ENCODE data around the gene CRYGS.
"Not testable (repeated sequence)": the region's sequence is repeated elsewhere in the genome, so short reads cannot be mapped to it uniquely, and the experiment has no call there.

The CRYGS gene

GRCh38 chr3:186534113-186534669, 10.0 kb downstream of the CRYGS start:
- no peak overlapping the region for H3K4me3 ChIP-seq (ENCODE audit: insufficient read length, low read depth)
- H3K9me3 ChIP-seq (ENCODE audit: insufficient read depth, low read length) = no peaks in the 10 kb centered on the region
- no peak for DNase-seq (ENCODE audit: low read depth, low spot score)
- H3K4me1 ChIP-seq (ENCODE audit: insufficient read depth, insufficient read length) = no peaks in the 10 kb centered on the region
- no peaks in the 10 kb centered on the region for H3K27me3 ChIP-seq (ENCODE audit: insufficient read depth, insufficient read length)
- no peaks in the 10 kb centered on the region for H3K36me3 ChIP-seq (ENCODE audit: insufficient read depth, insufficient read length, low read length)
- H3K9ac ChIP-seq (ENCODE audit: insufficient read length, low read depth) = no peak overlapping the region
- TF ChIP-seq YY1 (IDR thresholded peaks at IDR 0.05; ENCODE audit: insufficient read depth, insufficient read length) = no peak
- no peak for TF ChIP-seq ZNF274 (IDR thresholded peaks at IDR 0.05; ENCODE audit: low read depth, low read length)
- no peak for TF ChIP-seq SUZ12 (IDR thresholded peaks at IDR 0.05; ENCODE audit: extremely low read depth, insufficient read depth, insufficient read length)

GRCh38 chr3:186532598-186533072, 11.5 kb downstream of the CRYGS start:
- Histone ChIP-seq H3K27me3 (ENCODE audit: insufficient read depth, insufficient read length) (no peaks in the 10 kb centered on the region), H3K4me3 (ENCODE audit: insufficient read length, low read depth) (no peak overlapping the region), H3K9ac (ENCODE audit: insufficient read length, low read depth) (no peak overlapping the region), H3K9me3 (ENCODE audit: insufficient read depth, low read length) (no peaks in the 10 kb centered on the region), H3K4me1 (ENCODE audit: insufficient read depth, insufficient read length) (no peaks in the 10 kb centered on the region), H3K36me3 (ENCODE audit: insufficient read depth, insufficient read length, low read length) (no peaks in the 10 kb centered on the region)
- TF ChIP-seq YY1 (IDR thresholded peaks at IDR 0.05; ENCODE audit: insufficient read depth, insufficient read length) (no peak), ZNF274 (IDR thresholded peaks at IDR 0.05; ENCODE audit: low read depth, low read length) (no peak), SUZ12 (IDR thresholded peaks at IDR 0.05; ENCODE audit: extremely low read depth, insufficient read depth, insufficient read length) (no peak)
- no peak for DNase-seq (ENCODE audit: low read depth, low spot score)

DNA sequence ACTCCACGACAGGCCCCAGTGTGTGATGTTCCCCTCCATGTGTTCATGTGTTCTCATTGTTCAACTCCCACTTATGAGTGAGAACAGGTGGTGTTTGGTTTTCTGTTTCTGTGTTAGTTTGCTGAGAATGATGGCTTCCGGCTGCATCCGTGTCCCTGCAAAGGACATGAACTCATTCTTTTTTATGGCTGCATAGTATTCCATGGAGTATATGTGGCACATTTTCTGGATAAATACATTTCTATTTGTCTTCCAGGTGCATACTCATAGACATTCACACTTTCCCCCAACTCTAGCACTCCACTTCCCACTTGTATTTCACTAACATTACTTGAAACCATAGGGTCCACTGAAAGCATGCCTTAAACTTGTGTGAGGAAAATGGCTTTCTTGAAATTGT, 12.5 kb downstream of the CRYGS start:
- not testable (repeated sequence) for H3K36me3 ChIP-seq (ENCODE audit: insufficient read depth, insufficient read length, low read length); H3K9me3 ChIP-seq (ENCODE audit: insufficient read depth, low read length); H3K4me3 ChIP-seq (ENCODE audit: insufficient read length, low read depth); H3K27me3 ChIP-seq (ENCODE audit: insufficient read depth, insufficient read length); DNase-seq (ENCODE audit: low read depth, low spot score); H3K9ac ChIP-seq (ENCODE audit: insufficient read length, low read depth); H3K4me1 ChIP-seq (ENCODE audit: insufficient read depth, insufficient read length)

DNA sequence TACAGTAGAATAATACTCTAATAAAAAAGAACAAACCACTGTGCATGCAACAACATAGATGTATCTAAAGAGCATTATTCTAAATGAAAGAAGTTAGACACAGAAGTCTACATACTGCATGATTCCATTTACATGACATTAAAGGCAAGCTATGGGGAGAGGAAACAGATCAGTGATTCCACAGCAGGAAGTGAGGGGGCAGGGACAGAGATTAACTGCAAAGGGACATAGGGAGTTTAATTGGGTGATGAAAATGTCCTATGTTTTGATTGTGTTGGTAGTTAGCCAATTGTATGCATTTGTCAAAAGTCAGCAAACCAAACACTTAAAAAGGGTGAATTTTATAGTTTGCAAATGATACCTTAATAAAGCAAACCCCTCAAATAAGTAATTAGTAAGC, 13.8 kb downstream of the CRYGS start:
- Histone ChIP-seq H3K9ac (ENCODE audit: insufficient read length, low read depth) (no peak overlapping the region), H3K4me3 (ENCODE audit: insufficient read length, low read depth) (no peak overlapping the region), H3K36me3 (ENCODE audit: insufficient read depth, insufficient read length, low read length) (no peaks in the 10 kb centered on the region), H3K9me3 (ENCODE audit: insufficient read depth, low read length) (no peaks in the 10 kb centered on the region), H3K27me3 (ENCODE audit: insufficient read depth, insufficient read length) (no peaks in the 10 kb centered on the region), H3K4me1 (ENCODE audit: insufficient read depth, insufficient read length) (no peaks in the 10 kb centered on the region)
- TF ChIP-seq YY1 (IDR thresholded peaks at IDR 0.05; ENCODE audit: insufficient read depth, insufficient read length) (no peak), SUZ12 (IDR thresholded peaks at IDR 0.05; ENCODE audit: extremely low read depth, insufficient read depth, insufficient read length) (no peak), ZNF274 (IDR thresholded peaks at IDR 0.05; ENCODE audit: low read depth, low read length) (no peak)
- no peak for DNase-seq (ENCODE audit: low read depth, low spot score)

GRCh38 chr3:186529201-186529999, 14.8 kb downstream of the CRYGS start:
- TF ChIP-seq SUZ12 (IDR thresholded peaks at IDR 0.05; ENCODE audit: extremely low read depth, insufficient read depth, insufficient read length) (no peak), ZNF274 (IDR thresholded peaks at IDR 0.05; ENCODE audit: low read depth, low read length) (no peak), YY1 (IDR thresholded peaks at IDR 0.05; ENCODE audit: insufficient read depth, insufficient read length) (no peak)
- Histone ChIP-seq H3K9ac (ENCODE audit: insufficient read length, low read depth) (no peak overlapping the region), H3K4me1 (ENCODE audit: insufficient read depth, insufficient read length) (no peaks in the 10 kb centered on the region), H3K9me3 (ENCODE audit: insufficient read depth, low read length) (no peaks in the 10 kb centered on the region), H3K36me3 (ENCODE audit: insufficient read depth, insufficient read length, low read length) (no peaks in the 10 kb centered on the region), H3K4me3 (ENCODE audit: insufficient read length, low read depth) (no peak overlapping the region), H3K27me3 (ENCODE audit: insufficient read depth, insufficient read length) (no peaks in the 10 kb centered on the region)
- no peak for DNase-seq (ENCODE audit: low read depth, low spot score)

DNA sequence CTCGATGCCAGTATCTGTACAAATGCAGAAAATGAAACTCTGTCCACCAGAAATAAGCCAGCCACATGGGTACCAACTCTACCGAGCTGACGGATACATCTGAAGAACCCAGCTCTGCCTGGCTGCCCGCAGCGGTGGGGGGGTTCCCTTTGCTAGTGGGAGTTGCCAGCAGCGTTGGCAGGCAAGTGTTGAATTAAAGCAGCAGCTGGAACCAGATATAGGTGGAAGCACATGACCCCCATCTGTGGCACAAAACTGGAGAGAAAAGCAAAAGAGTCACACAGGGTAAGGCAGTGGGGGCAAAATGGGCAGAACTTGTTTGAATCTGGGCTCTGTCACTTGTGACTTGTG, 17.9 kb downstream of the CRYGS start:
- no peaks in the 10 kb centered on the region for H3K36me3 ChIP-seq (ENCODE audit: insufficient read depth, insufficient read length, low read length)
- H3K9me3 ChIP-seq (ENCODE audit: insufficient read depth, low read length) = no peaks in the 10 kb centered on the region
- no peak for TF ChIP-seq YY1 (IDR thresholded peaks at IDR 0.05; ENCODE audit: insufficient read depth, insufficient read length)
- TF ChIP-seq ZNF274 (IDR thresholded peaks at IDR 0.05; ENCODE audit: low read depth, low read length) = no peak
- TF ChIP-seq SUZ12 (IDR thresholded peaks at IDR 0.05; ENCODE audit: extremely low read depth, insufficient read depth, insufficient read length) = no peak
- no peaks in the 10 kb centered on the region for H3K4me1 ChIP-seq (ENCODE audit: insufficient read depth, insufficient read length)
- no peaks in the 10 kb centered on the region for H3K27me3 ChIP-seq (ENCODE audit: insufficient read depth, insufficient read length)
- no peak overlapping the region for H3K9ac ChIP-seq (ENCODE audit: insufficient read length, low read depth)
- DNase-seq (ENCODE audit: low read depth, low spot score) = no peak
- H3K4me3 ChIP-seq (ENCODE audit: insufficient read length, low read depth) = no peak overlapping the region

- Histone ChIP-seq H3K9ac (ENCODE audit: insufficient read length, low read depth) (no peak overlapping the region), H3K36me3 (ENCODE audit: insufficient read depth, insufficient read length, low read length) (no peaks in the 10 kb centered on the region), H3K9me3 (ENCODE audit: insufficient read depth, low read length) (no peaks in the 10 kb centered on the region)
These were observed 18.6 kb downstream of the CRYGS start for GRCh38 chr3:186525369-186526255.

More at GRCh38 chr3:186525369-186526255, 18.6 kb downstream of the CRYGS start:
- DNase-seq (ENCODE audit: low read depth, low spot score) = no peak
- TF ChIP-seq ZNF274 (IDR thresholded peaks at IDR 0.05; ENCODE audit: low read depth, low read length) (no peak), YY1 (IDR thresholded peaks at IDR 0.05; ENCODE audit: insufficient read depth, insufficient read length) (no peak), SUZ12 (IDR thresholded peaks at IDR 0.05; ENCODE audit: extremely low read depth, insufficient read depth, insufficient read length) (no peak)
- no peaks in the 10 kb centered on the region for H3K4me1 ChIP-seq (ENCODE audit: insufficient read depth, insufficient read length)
- H3K4me3 ChIP-seq (ENCODE audit: insufficient read length, low read depth) = no peak overlapping the region
- no peaks in the 10 kb centered on the region for H3K27me3 ChIP-seq (ENCODE audit: insufficient read depth, insufficient read length)

Data from NT2/D1 (cell line).